Activated naive CD8-positive, alpha-beta T cell treated with anti-CD3 and anti-CD28 coated beads for 36 hours (primary cell): ENCODE data around the gene EXOSC9. TPM values are rescaled to one million over a fixed set of nuclear protein-coding genes. Genes with fewer than 3 reads are reported as not detected.
A peak's percentile ranks its signal among the peaks of the same experiment; 100 is the strongest.

Experiments
- DNase-seq: peaks from one replicate; pipeline ENCODE4 v3.0.0; 2021
- H3K27ac Mint-ChIP-seq: one replicate; pipeline ENCODE4 v1.8.0; 2022; ENCODE audit warnings: mild to moderate bottlenecking, moderate library complexity, mixed read lengths
- H3K27me3 Mint-ChIP-seq: one replicate; pipeline ENCODE4 v1.8.0; 2022; ENCODE audit warnings: mild to moderate bottlenecking, mixed read lengths
- H3K36me3 Mint-ChIP-seq: one replicate; pipeline ENCODE4 v1.8.0; 2021; ENCODE audit warnings: mild to moderate bottlenecking, mixed read lengths
- H3K4me1 Mint-ChIP-seq: one replicate; pipeline ENCODE4 v1.8.0; 2021; ENCODE audit warnings: mixed read lengths
- H3K4me3 Mint-ChIP-seq: one replicate; pipeline ENCODE4 v1.8.0; 2022; ENCODE audit warnings: mild to moderate bottlenecking, moderate library complexity, mixed read lengths
- H3K9me3 Mint-ChIP-seq: one replicate; pipeline ENCODE4 v1.8.0; 2022; ENCODE audit warnings: mixed read lengths
- total RNA-seq, 2 experiments: library from RNA; stranded (reverse); gene quantifications; one replicate each; pipeline ENCODE4 v1.2.3, GENCODE V29; 2021

EXOSC9 gene
- total RNA-seq, 2 experiments from 2014 or later = 96.1 to 97.4 TPM

DNA sequence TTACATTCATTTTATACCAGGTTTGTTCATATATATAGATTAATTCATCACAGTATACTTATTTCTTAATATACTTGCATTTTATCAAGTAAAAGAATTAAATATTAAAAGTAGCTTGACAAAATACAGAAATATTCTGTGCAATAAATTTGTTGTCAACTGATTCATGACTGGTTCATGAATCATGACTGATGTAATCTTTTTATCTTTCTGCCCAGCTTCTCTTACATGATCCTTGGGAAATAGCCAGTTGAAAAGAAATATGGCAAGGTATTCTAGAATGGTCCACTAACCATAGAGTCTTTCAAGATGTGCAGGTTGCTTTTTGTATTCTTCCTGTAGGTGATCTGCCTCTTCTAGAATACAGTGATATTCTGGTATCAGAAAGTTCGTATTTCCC is 26.7 kb downstream of the EXOSC9 start:
- Mint-ChIP-seq H3K36me3 (peaks cover 5% of the 10 kb centered on the region), H3K27ac (no peak overlapping the region), H3K4me3 (no peak overlapping the region), H3K4me1 (peaks cover 2% of the 10 kb centered on the region), H3K9me3 (no peaks in the 10 kb centered on the region), H3K27me3 (no peaks in the 10 kb centered on the region)
- no peak for DNase-seq

DNA sequence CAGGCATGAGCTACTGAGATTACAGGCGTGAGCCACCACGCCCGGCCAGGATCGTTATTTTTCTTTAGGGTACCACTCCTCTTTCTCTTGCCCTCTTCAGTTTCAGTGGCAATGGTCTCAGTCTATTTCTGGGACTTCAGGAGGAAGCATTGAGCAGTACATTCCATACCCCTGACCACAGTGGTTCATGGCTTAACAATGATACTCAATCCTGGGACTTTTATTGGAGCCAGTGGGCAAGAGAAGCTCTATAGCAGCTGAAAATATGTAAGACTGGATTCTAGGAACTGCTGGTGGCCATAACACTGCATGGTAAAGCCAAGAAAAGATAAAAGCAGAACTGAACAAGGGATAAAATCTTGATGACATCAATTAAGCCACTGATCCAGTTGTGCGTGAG is 28.4 kb downstream of the EXOSC9 start:
- no peak for DNase-seq
- Mint-ChIP-seq H3K27ac (no peak overlapping the region), H3K9me3 (no peaks in the 10 kb centered on the region), H3K27me3 (no peaks in the 10 kb centered on the region), H3K4me3 (no peak overlapping the region), H3K36me3 (no peaks in the 10 kb centered on the region), H3K4me1 (no peaks in the 10 kb centered on the region)

DNA sequence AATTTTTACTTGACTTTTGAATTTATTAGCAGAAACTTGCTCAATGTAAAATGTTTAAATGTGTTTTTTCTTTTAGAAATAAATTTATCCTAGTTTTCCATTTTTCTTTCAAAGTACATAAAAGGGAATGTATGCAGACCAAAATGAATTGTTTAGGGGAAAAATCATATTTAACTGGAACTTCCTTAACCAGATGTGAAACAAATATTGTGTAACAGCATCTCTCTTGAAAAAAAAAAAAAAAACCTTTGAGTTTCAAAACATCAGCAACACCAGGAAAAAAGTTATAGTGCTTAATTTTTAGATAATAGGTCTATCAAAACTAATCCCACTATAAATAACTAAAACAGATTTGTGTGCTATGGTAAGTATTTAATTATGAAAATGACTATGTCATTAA is 37.0 kb downstream of the EXOSC9 start:
- DNase-seq = no peak
- Mint-ChIP-seq H3K27me3 (no peaks in the 10 kb centered on the region), H3K36me3 (peaks cover 23% of the 10 kb centered on the region), H3K4me1 (no peaks in the 10 kb centered on the region), H3K27ac (no peak overlapping the region), H3K4me3 (no peak overlapping the region), H3K9me3 (peaks cover 1% of the 10 kb centered on the region)

DNA sequence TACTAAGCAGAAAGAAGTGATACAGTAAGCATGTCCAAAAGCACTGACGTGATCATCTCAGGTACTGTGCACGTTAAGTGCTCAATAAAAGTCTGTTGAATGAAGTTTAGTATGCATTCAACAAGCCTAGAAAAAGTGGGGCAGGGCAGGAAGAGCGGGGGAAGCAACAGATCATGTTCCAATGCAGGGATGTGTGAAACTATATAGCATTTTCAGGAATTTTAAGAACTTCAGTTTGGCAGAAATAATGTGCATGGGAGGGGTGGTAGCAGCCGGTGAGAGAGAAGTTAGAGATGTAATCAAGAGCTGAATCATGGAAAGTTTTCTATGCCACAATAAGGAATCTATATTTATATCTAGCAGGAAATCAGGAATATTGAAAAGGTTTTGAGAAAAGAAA is 41.7 kb downstream of the EXOSC9 start:
- H3K9me3 Mint-ChIP-seq = peaks cover 1% of the 10 kb centered on the region
- H3K4me1 Mint-ChIP-seq = no peaks in the 10 kb centered on the region
- DNase-seq = no peak
- H3K27ac Mint-ChIP-seq = no peak overlapping the region
- H3K27me3 Mint-ChIP-seq = no peaks in the 10 kb centered on the region
- H3K36me3 Mint-ChIP-seq = peaks cover 31% of the 10 kb centered on the region
- H3K4me3 Mint-ChIP-seq = no peak overlapping the region

DNA sequence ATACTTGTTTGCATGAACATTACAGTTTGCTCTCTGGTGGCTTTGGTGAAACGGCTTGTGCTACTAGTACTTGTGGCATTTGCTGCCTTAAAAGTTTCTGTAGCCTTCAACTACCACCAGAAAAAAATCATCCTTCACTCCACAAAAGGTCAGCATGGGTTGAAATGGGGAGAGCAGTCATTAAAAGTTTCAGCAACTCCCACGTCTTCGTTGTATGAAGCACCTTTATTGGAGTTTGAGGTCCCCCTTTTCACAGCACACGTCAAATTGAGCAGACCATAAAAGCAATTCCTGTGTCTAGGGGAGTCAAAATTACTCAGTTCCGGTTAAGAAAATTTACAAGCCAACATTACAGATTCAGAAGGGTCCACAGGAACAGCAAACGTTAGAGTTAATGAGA is 45.5 kb downstream of the EXOSC9 start:
- Mint-ChIP-seq H3K4me3 (no peak overlapping the region), H3K27ac (no peak overlapping the region), H3K4me1 (no peaks in the 10 kb centered on the region), H3K27me3 (no peaks in the 10 kb centered on the region), H3K9me3 (no peaks in the 10 kb centered on the region), H3K36me3 (peaks cover 24% of the 10 kb centered on the region)
- DNase-seq = no peak

DNA sequence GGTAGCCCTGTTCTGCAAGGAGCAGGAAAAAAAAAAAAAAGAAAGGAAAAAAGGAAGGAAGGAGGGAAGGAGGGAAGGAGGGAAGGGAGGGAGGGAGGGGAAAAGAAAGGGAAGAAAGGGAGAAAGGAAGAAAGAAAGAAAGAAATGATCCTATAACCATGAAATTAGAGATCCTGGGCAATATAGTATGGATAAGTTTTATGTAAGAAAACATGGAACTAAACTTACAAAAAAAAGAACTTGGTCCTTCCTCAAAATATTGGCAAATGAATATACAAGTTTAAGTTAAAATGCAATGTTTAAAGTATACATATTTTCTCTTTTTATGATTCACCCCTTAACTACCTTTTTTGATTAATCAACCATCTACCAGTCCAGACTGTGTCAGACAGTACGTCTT is 50.2 kb downstream of the EXOSC9 start:
- Mint-ChIP-seq H3K4me3 (no peak overlapping the region), H3K27me3 (no peaks in the 10 kb centered on the region), H3K9me3 (no peaks in the 10 kb centered on the region), H3K27ac (no peak overlapping the region), H3K36me3 (peaks cover 11% of the 10 kb centered on the region), H3K4me1 (no peaks in the 10 kb centered on the region)
- no peak for DNase-seq

DNA sequence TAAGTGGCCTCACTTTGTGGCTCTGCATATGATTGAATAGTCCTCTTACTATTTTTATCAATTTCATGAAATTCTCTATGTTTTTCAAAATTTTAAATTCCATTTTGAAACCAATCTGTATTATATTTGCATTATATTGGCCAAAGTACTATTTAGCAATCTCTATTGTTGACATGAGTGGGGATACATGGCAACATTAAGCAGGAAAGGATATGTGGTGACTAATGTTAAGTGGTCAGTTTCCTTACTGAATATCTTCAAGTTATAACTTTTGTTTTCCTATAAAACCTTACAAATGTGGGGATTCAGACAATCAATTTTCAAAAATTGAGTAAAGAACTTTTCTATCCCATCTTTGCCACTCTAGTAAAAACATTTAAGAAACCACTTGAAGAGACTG is 59.0 kb downstream of the EXOSC9 start:
- H3K36me3 Mint-ChIP-seq = peaks cover 3% of the 10 kb centered on the region
- H3K4me3 Mint-ChIP-seq = no peak overlapping the region
- H3K4me1 Mint-ChIP-seq = peaks cover 18% of the 10 kb centered on the region
- no peak overlapping the region for H3K27ac Mint-ChIP-seq
- H3K27me3 Mint-ChIP-seq = no peaks in the 10 kb centered on the region
- no peaks in the 10 kb centered on the region for H3K9me3 Mint-ChIP-seq
- DNase-seq = no peak

DNA sequence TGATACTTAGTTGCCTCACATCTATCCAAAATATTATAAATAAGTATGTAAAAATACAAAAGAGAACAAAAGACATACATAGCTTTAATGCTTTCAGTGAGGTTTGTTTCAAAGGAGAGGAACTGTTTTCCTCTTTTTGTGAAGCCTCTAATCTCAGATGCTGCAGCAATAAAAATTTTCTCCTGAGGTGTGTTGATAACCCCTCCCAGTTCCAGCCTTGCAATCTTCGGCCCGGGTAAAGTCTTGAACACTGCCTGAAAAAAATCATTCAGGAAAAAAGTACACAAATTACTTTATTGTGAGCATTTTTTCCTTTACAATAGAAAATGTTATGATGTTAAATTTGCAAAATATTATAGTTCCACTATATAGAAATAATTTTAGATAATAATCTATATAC is 60.3 kb downstream of the EXOSC9 start:
- Mint-ChIP-seq H3K36me3 (peaks cover 13% of the 10 kb centered on the region), H3K27me3 (no peaks in the 10 kb centered on the region), H3K27ac (no peak overlapping the region), H3K9me3 (peaks cover 2% of the 10 kb centered on the region), H3K4me1 (peaks cover 24% of the 10 kb centered on the region), H3K4me3 (no peak overlapping the region)
- no peak for DNase-seq

DNA sequence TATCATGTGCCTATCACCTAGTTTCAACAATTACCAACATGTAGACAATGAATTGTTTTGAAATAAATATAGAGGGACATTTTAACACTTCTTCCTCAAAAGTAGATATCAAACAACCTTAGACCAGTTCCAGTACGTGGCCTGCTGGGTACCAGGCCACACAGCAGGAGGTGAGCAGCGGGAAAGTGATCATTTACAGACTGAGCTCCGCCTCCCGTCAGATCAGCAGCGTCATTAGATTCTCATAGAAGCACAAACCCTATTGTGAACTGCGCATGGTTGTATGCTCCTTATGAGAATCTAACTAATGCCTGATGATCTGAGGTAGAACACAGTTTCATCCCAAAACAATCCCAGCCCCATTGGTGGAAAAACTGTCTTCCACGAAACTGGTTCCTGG is 62.7 kb downstream of the EXOSC9 start:
- no peaks in the 10 kb centered on the region for H3K27me3 Mint-ChIP-seq
- H3K4me3 Mint-ChIP-seq = no peak overlapping the region
- no peak for DNase-seq
- H3K27ac Mint-ChIP-seq = peak overlapping the region; percentile 49
- H3K4me1 Mint-ChIP-seq = peaks cover 26% of the 10 kb centered on the region
- peaks cover 2% of the 10 kb centered on the region for H3K9me3 Mint-ChIP-seq
- peaks cover 22% of the 10 kb centered on the region for H3K36me3 Mint-ChIP-seq

Other genes with a start within 250 kb of the EXOSC9 start
- 10 to 100 TPM; 58.0 to 60.0 TPM for gene ANXA5, start 104.3 kb upstream of the EXOSC9 start, total RNA-seq
- not detected for gene SMIM43, start 36.2 kb upstream of the EXOSC9 start, total RNA-seq
- gene CCNA2, start 22.6 kb downstream of the EXOSC9 start, total RNA-seq = 100 to 1,000 TPM; 127 to 128 TPM
- 10 to 100 TPM; 22.7 to 23.9 TPM for gene BBS7, start 69.2 kb downstream of the EXOSC9 start, total RNA-seq
- under 1 TPM; 0.12 to 0.42 TPM for gene TRPC3, start 150.7 kb downstream of the EXOSC9 start, total RNA-seq